H1 (cell line): ENCODE measurements around the gene TLNRD1. TPM values are rescaled to one million over a fixed set of nuclear protein-coding genes. Genes with fewer than 3 reads are reported as not detected.
A peak's percentile ranks its signal among the peaks of the same experiment; 100 is the strongest.

Source experiments
- CTCF ChIA-PET: fragments of 300-600 bp; sonication (Branson Sonifier 250); formaldehyde crosslinking; loops from one replicate; lab custom pipeline; 2021; ENCODE audit not compliant: partially characterized antibody; lab: Charles Lee
- POLR2A ChIA-PET: fragments of 300-600 bp; sonication (Branson Sonifier 250); formaldehyde crosslinking; loops from one replicate; lab custom pipeline; 2021; ENCODE audit warnings: inconsistent platforms; ENCODE audit not compliant: partially characterized antibody; lab: Charles Lee
- DNase-seq, 2 experiments: peaks; one replicate each; pipeline versions ENCODE4 v3.0.0 to v3.0.0-alpha.2; 2010 to 2022; ENCODE audit warnings: low spot score in 2 of 2, low read depth in 1 of 2, mixed read lengths in 1 of 2
- FAIRE-seq: peaks from 2 replicates; lab custom pipeline; 2011; peaks lifted over from hg19 to GRCh38; lab: Jason Lieb, UNC
- H2AFZ ChIP-seq: 2 replicates; pipeline ENCODE4 v1.8.1; 2012; ENCODE audit warnings: low read length, inconsistent platforms
- H2AK5ac ChIP-seq: 2 replicates; pipeline ENCODE4 v1.6.1; 2013; ENCODE audit warnings: low read depth, low read length
- H2BK120ac ChIP-seq: replicated peaks from 2 replicates; pipeline ENCODE3; 2013; ENCODE audit warnings: low read depth, low read length, inconsistent platforms
- H2BK12ac ChIP-seq: 2 replicates; pipeline ENCODE4 v1.6.1; 2013; ENCODE audit warnings: low read depth, low read length
- H2BK15ac ChIP-seq: 2 replicates; pipeline ENCODE4 v1.6.1; 2013; ENCODE audit warnings: low read length
- H2BK20ac ChIP-seq: 2 replicates; pipeline ENCODE4 v1.6.1; 2013; ENCODE audit warnings: low read length
- H2BK5ac ChIP-seq: 2 replicates; pipeline ENCODE4 v1.6.1; 2013; ENCODE audit warnings: low read depth, low read length
- H3K14ac ChIP-seq: 2 replicates; pipeline ENCODE4 v1.6.1; 2013; ENCODE audit warnings: inconsistent platforms; ENCODE audit not compliant: insufficient read length
- H3K18ac ChIP-seq: 2 replicates; pipeline ENCODE4 v1.6.1; 2013; ENCODE audit warnings: low read length; ENCODE audit errors: extremely low read depth
- H3K23ac ChIP-seq: 2 replicates; pipeline ENCODE4 v1.6.1; 2013; ENCODE audit warnings: inconsistent platforms; ENCODE audit not compliant: insufficient read length
- H3K23me2 ChIP-seq: 2 replicates; pipeline ENCODE4 v1.6.1; 2013; ENCODE audit warnings: low read depth, low read length
- H3K27ac ChIP-seq: 2 replicates; pipeline ENCODE4 v1.6.1; 2011; ENCODE audit warnings: low read depth, low read length, inconsistent platforms
- H3K27me3 ChIP-seq, 4 experiments: replicated peaks in 1 of 4; 1 replicate in 1 of 4; 2 replicates in 3 of 4; pipeline versions ENCODE4 v1.6.1 to v1.8.1; 2011 to 2013; ENCODE audit warnings: low read length in 3 of 4, mild to moderate bottlenecking in 3 of 4, inconsistent platforms in 2 of 4, mixed read lengths in 2 of 4, moderate library complexity in 1 of 4; ENCODE audit not compliant: control insufficient read depth in 3 of 4, insufficient read depth in 3 of 4; ENCODE audit errors: extremely low read depth in 1 of 4
- H3K36me3 ChIP-seq, 4 experiments: 2 replicates each; pipeline versions ENCODE4 v1.6.1 to v1.8.1; 2011 to 2013; ENCODE audit warnings: mild to moderate bottlenecking in 4 of 4, low read length in 3 of 4, moderate library complexity in 2 of 4, control low read depth in 1 of 4, inconsistent platforms in 1 of 4; ENCODE audit not compliant: insufficient read depth in 4 of 4, control insufficient read depth in 2 of 4
- H3K4ac ChIP-seq: replicated peaks from 2 replicates; pipeline ENCODE3; 2013; ENCODE audit warnings: low read length, low read depth, mixed read lengths, inconsistent platforms; ENCODE audit not compliant: insufficient read length
- H3K4me1 ChIP-seq, 4 experiments: replicated peaks in 1 of 4; 1 replicate in 1 of 4; 2 replicates in 3 of 4; pipeline versions ENCODE4 v1.6.1 to v1.8.1; 2011 to 2013; ENCODE audit warnings: low read length in 3 of 4, inconsistent platforms in 2 of 4, mixed read lengths in 1 of 4; ENCODE audit not compliant: insufficient read depth in 4 of 4, control insufficient read depth in 3 of 4
- H3K4me2 ChIP-seq, 2 experiments: 2 replicates each; pipeline versions ENCODE4 v1.6.1 to v1.8.1; 2011 to 2013; ENCODE audit warnings: low read depth in 2 of 2, low read length in 2 of 2, control low read depth in 1 of 2, inconsistent platforms in 1 of 2, mild to moderate bottlenecking in 1 of 2; ENCODE audit not compliant: insufficient read depth in 1 of 2
- H3K4me3 ChIP-seq, 4 experiments: fragments of 200-600, 300-600 bp in 1 of 4; sonication (generic), shearing (Covaris generic), sonication (Bioruptor Twin) in 1 of 4; 2 replicates each; pipeline versions ENCODE4 v1.5.1 to v1.8.1; 2011 to 2016; ENCODE audit warnings: low read length in 4 of 4, low read depth in 3 of 4, control low read depth in 2 of 4, inconsistent platforms in 2 of 4, mild to moderate bottlenecking in 2 of 4, mixed read lengths in 1 of 4, moderate library complexity in 1 of 4; ENCODE audit not compliant: insufficient read depth in 2 of 4; ENCODE audit errors: extremely low read depth in 1 of 4
- H3K56ac ChIP-seq: replicated peaks from 2 replicates; pipeline ENCODE3; 2013; ENCODE audit warnings: low read depth, mild to moderate bottlenecking, mixed read lengths, low read length, inconsistent platforms; ENCODE audit not compliant: insufficient read length
- H3K79me1 ChIP-seq: 2 replicates; pipeline ENCODE4 v1.6.1; 2013; ENCODE audit warnings: low read depth, low read length, control low read depth
- H3K79me2 ChIP-seq, 2 experiments: 2 replicates each; pipeline versions ENCODE4 v1.6.1 to v1.8.1; 2012 to 2013; ENCODE audit warnings: low read length in 2 of 2, mild to moderate bottlenecking in 2 of 2, inconsistent platforms in 1 of 2; ENCODE audit not compliant: insufficient read depth in 2 of 2, control insufficient read depth in 1 of 2
- H3K9ac ChIP-seq, 4 experiments: replicated peaks in 1 of 4; 1 replicate in 1 of 4; 2 replicates in 3 of 4; pipeline versions ENCODE4 v1.6.1 to v1.8.1; 2011 to 2013; ENCODE audit warnings: low read depth in 3 of 4, low read length in 3 of 4, control low read depth in 2 of 4, mild to moderate bottlenecking in 2 of 4, moderate library complexity in 2 of 4, inconsistent platforms in 1 of 4; ENCODE audit errors: extremely low read depth in 1 of 4
- H3K9me3 ChIP-seq, 2 experiments: 2 replicates each; pipeline versions ENCODE4 v1.6.1 to v1.8.1; 2012 to 2013; ENCODE audit warnings: mild to moderate bottlenecking in 2 of 2, moderate library complexity in 2 of 2, control low read depth in 1 of 2, inconsistent platforms in 1 of 2, low read depth in 1 of 2, low read length in 1 of 2, mixed read lengths in 1 of 2; ENCODE audit not compliant: insufficient read depth in 2 of 2
- H4K20me1 ChIP-seq, 2 experiments: replicated peaks in 1 of 2; 2 replicates each; pipeline versions ENCODE3 to v1.8.1; 2011 to 2013; ENCODE audit warnings: inconsistent platforms in 2 of 2, low read length in 2 of 2, mild to moderate bottlenecking in 1 of 2; ENCODE audit not compliant: insufficient read depth in 2 of 2, control insufficient read depth in 1 of 2
- H4K5ac ChIP-seq: 2 replicates; pipeline ENCODE4 v1.6.1; 2013; ENCODE audit warnings: low read length, low read depth, mixed read lengths, inconsistent platforms; ENCODE audit not compliant: insufficient read length
- H4K8ac ChIP-seq: 2 replicates; pipeline ENCODE4 v1.8.0; 2013; ENCODE audit warnings: mild to moderate bottlenecking, moderate library complexity, low read length, inconsistent platforms; ENCODE audit not compliant: insufficient read depth; ENCODE audit errors: extremely low read depth
- H4K91ac ChIP-seq: replicated peaks from 2 replicates; pipeline ENCODE3; 2013; ENCODE audit warnings: low read length, mixed read lengths, inconsistent platforms; ENCODE audit not compliant: insufficient read length
- KDM1A ChIP-seq: fragments of 200-600, 300-600 bp; sonication (generic); IDR thresholded peaks from 2 replicates; pipeline ENCODE4 v1.7.1; 2016; ENCODE audit warnings: mild to moderate bottlenecking, low read length, borderline replicate concordance
- POLR2AphosphoS5 ChIP-seq: IDR thresholded peaks from 2 replicates; pipeline ENCODE4 v1.6.1; 2011; ENCODE audit warnings: low read depth, low read length
- WGBS, 2 experiments: shearing (Covaris generic) in 1 of 2; methylation state at CpG; one replicate each; pipeline versions ENCODE4 v1.1.6 to v1.1.7; 2013 to 2015; ENCODE audit warnings: low lambda C conversion rate in 2 of 2, mixed read lengths in 2 of 2, inconsistent platforms in 1 of 2, low coverage in 1 of 2, missing lambda C conversion rate in 1 of 2; ENCODE audit not compliant: insufficient replicate concordance in 2 of 2, insufficient coverage in 1 of 2, insufficient read length in 1 of 2; ENCODE audit errors: extremely low coverage in 1 of 2, missing lambda C conversion rate in 1 of 2; 5-methylcytosine and 5-hydroxymethylcytosine counted together
- polyA plus RNA-seq, 7 experiments: library from polyadenylated mRNA; depleted of rRNA in 3 of 7; stranded (reverse) in 5 of 7; unstranded in 2 of 7; fragments of >200 nt in 5 of 7; fragments of 200-250 nt in 2 of 7; gene quantifications; 1 replicate in 5 of 7; 2 replicates in 1 of 7; 4 replicates in 1 of 7; pipeline versions ENCODE4 v1.2.1 to v1.2.3, GENCODE V29; 2011 to 2013; ENCODE audit warnings: missing spikeins in 2 of 7, mixed read lengths in 2 of 7
- total RNA-seq: library from RNA; stranded (reverse); fragmentation: NEBNext Ultra II Directional; extraction: Animal tissue kit (Norgen Biotek cat#: 25700); gene quantifications from 2 replicates; pipeline ENCODE4 v1.2.1, GENCODE V29; 2021

Gene TLNRD1
- total and polyA plus RNA-seq, 2 of the 8 experiments (the other 6 are each of a cell fraction or from before 2014, with no cell fraction given), result 12.2 to 20.5 TPM

GRCh38 chr15:81046290-81046689, 45.6 kb downstream of the TLNRD1 start:
- Histone ChIP-seq H3K4me1 (no peaks in the 10 kb centered on the region), H3K27ac (no peak overlapping the region), H2BK12ac (no peak overlapping the region), H4K5ac (no peak overlapping the region), H2BK5ac (no peak overlapping the region), H2BK20ac (no peak overlapping the region), H3K23me2 (no peaks in the 10 kb centered on the region), H3K56ac (no peak overlapping the region), H3K79me1 (no peaks in the 10 kb centered on the region), H2BK120ac (no peak overlapping the region), H3K4ac (no peak overlapping the region), H3K79me2 (no peaks in the 10 kb centered on the region), H2AFZ (no peak overlapping the region), H3K9ac (no peak overlapping the region), H3K36me3 (no peaks in the 10 kb centered on the region)
- POLR2A ChIA-PET, result no interaction called here
- 82% methylated on average over 2 of the region's 2 CpGs; no CpG with 5 or more reads in 1 of the 2 experiments for WGBS, 2 experiments
- DNase-seq (peak in 1 of 2 experiments; percentile 8), FAIRE-seq (no peak)
- no peak for TF ChIP-seq KDM1A
- no peak for TF ChIP-seq POLR2AphosphoS5
- TF ChIP-seq, all 59 proteins: peak for 0
- Histone ChIP-seq H3K18ac (no peak overlapping the region), H3K27me3 (no peaks in the 10 kb centered on the region), H3K4me3 (no peak overlapping the region), H4K8ac (no peak overlapping the region), H3K23ac (no peak overlapping the region), H4K20me1 (no peaks in the 10 kb centered on the region), H2AK5ac (no peak overlapping the region), H3K9me3 (no peaks in the 10 kb centered on the region), H3K4me2 (no peak overlapping the region), H3K14ac (no peak overlapping the region), H2BK15ac (no peak overlapping the region), H4K91ac (no peak overlapping the region)
- CTCF ChIA-PET, result interaction anchor here (1.8 to 2.9 kb wide), 2 partner anchors 11 to 220 kb away, joined by 8 to 13 read pairs; no protein-coding TSS in a partner anchor
